ENCODE data around the gene PAEP.

DNA sequence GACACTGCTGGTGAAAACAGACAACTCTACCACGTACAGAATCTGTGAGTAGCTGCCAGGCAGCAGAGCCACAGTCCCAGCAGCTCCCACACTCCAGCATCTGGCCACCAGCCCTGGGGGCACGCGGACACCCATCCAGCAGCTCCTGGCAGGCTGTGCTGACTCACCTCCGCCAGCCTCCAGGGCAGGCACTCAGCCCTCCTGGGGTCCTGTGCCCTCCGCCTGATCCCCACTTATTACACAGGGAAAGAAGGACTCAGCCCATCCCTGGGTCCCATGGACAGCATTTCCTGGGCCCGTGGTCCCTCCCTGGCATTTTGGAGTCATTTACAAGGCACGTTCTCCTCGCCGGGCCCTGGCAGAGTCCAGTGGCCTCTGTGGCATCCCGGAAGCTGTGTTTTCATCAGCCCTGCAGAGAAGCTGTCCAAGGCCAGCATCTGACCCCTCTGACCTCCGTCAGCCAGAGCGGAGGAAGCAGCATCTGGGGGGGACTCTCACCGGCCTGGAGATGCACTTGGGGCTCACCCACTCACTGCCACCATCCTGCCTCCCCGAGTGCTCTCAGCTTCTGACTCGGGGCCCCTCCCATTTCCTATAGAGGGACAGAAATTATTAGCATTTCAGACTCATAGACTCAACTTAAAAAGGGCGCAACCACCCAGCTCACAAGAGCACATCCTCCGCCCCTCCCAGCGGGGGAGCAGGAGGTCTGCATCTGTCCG is 21.6 kb downstream of the PAEP start:
- TF ChIP-seq, protein P1, sequence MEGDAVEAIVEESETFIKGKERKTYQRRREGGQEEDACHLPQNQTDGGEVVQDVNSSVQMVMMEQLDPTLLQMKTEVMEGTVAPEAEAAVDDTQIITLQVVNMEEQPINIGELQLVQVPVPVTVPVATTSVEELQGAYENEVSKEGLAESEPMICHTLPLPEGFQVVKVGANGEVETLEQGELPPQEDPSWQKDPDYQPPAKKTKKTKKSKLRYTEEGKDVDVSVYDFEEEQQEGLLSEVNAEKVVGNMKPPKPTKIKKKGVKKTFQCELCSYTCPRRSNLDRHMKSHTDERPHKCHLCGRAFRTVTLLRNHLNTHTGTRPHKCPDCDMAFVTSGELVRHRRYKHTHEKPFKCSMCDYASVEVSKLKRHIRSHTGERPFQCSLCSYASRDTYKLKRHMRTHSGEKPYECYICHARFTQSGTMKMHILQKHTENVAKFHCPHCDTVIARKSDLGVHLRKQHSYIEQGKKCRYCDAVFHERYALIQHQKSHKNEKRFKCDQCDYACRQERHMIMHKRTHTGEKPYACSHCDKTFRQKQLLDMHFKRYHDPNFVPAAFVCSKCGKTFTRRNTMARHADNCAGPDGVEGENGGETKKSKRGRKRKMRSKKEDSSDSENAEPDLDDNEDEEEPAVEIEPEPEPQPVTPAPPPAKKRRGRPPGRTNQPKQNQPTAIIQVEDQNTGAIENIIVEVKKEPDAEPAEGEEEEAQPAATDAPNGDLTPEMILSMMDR (IDR thresholded peaks at IDR 0.05), result no peak
- TF ChIP-seq POLR2A (IDR thresholded peaks at IDR 0.05), result no peak

Measured in body of pancreas (tissue), 4 donors.